Ascending aorta (tissue), 2 donors: ENCODE data around the gene GALNT12. TPM values are rescaled to one million over a fixed set of nuclear protein-coding genes. Genes with fewer than 3 reads are reported as not detected.
A peak's percentile ranks its signal among the peaks of the same experiment; 100 is the strongest.

ENCODE experiments used
- DNase-seq, 2 donors: peaks; one replicate each; pipeline ENCODE4 v3.0.0-alpha.2; 2019; ENCODE audit warnings: low spot score in 2 of 2
- H3K27ac ChIP-seq, 2 donors: fragments of 200-600 bp; sonication (generic); one replicate each; pipeline ENCODE4 v1.5.1; 2016 to 2017; ENCODE audit warnings: mild to moderate bottlenecking in 1 of 2
- H3K27me3 ChIP-seq: fragments of 200-600 bp; sonication (generic); one replicate; pipeline ENCODE4 v1.5.1; 2017
- H3K36me3 ChIP-seq, 2 donors: fragments of 200-600 bp; sonication (generic); one replicate each; pipeline ENCODE4 v1.5.1; 2016
- H3K4me1 ChIP-seq, 2 donors: fragments of 200-600 bp; sonication (generic); one replicate each; pipeline ENCODE4 v1.5.1; 2016 to 2017; ENCODE audit warnings: mild to moderate bottlenecking in 1 of 2
- H3K4me3 ChIP-seq, 2 donors: fragments of 200-600 bp; sonication (generic); one replicate each; pipeline ENCODE4 v1.5.1; 2016 to 2017; ENCODE audit warnings: mild to moderate bottlenecking in 1 of 2
- H3K9me3 ChIP-seq, 2 donors: fragments of 200-600 bp; sonication (generic); one replicate each; pipeline ENCODE4 v1.5.1; 2016
- CTCF ChIP-seq, 3 experiments: fragments of 200-600 bp in 2 of 3; fragments of 450-650 bp in 1 of 3; sonication (generic) in 2 of 3; IDR thresholded peaks; one replicate each; pipeline ENCODE4 v1.5.1; 2016 to 2019; ENCODE audit warnings: antibody characterized with exemption in 3 of 3, mild to moderate bottlenecking in 1 of 3, moderate library complexity in 1 of 3
- intact Hi-C: fragments of 100-400 bp; cut with DNase I; formaldehyde crosslinking; loops from one replicate; pipeline ENCODE4 v1.15.1; 2023
- total RNA-seq: library from RNA; depleted of rRNA; stranded (reverse); fragments of >200 nt; gene quantifications from one replicate; pipeline ENCODE4 v1.1.0, GENCODE V29; 2016

GALNT12 gene
- total RNA-seq, 1 donor from 2014 or later, result 0.53 TPM

DNA sequence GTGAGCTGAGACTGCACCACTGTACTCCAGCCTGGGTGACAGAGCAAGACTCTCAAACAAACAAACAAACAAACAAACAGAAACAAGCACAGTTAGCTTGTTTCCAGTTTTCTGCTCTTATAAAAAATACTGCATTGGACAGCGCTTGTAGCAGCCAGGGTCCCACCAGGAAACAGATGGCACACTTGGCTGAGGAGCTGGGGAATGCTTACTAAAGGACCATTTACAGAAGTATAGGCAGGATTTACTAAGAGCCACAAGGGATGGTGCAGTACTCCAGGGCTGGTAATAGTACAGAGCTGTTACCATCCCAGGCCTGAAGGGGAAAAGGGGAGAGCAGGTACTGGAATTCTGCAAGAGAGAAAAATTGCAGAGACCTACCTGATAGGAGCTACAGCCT, 5.9 kb upstream of the GALNT12 start:
- H3K4me1 ChIP-seq, result no peaks in the 10 kb centered on the region

GRCh38 chr9:98801969-98802371, 5.5 kb upstream of the GALNT12 start:
- intact Hi-C loops, result no loop called here
- H3K9me3 ChIP-seq, result no peaks in the 10 kb centered on the region

More for the DNA sequence above, 5.9 kb upstream of the GALNT12 start:
- no peaks in the 10 kb centered on the region for H3K36me3 ChIP-seq
- no peak overlapping the region for H3K27ac ChIP-seq
- H3K9me3 ChIP-seq, result no peaks in the 10 kb centered on the region
- no peak overlapping the region for H3K4me3 ChIP-seq
- DNase-seq, result no peak
- intact Hi-C loops, result no loop called here
- no peak for TF ChIP-seq CTCF (IDR thresholded peaks at IDR 0.05)
- H3K27me3 ChIP-seq, result no peaks in the 10 kb centered on the region

GRCh38 chr9:98804083-98804482, 3.4 kb upstream of the GALNT12 start:
- Histone ChIP-seq H3K27me3 (no peaks in the 10 kb centered on the region), H3K27ac (no peak overlapping the region), H3K36me3 (no peaks in the 10 kb centered on the region), H3K4me3 (no peak overlapping the region), H3K9me3 (no peaks in the 10 kb centered on the region), H3K4me1 (peaks cover 0 to 9% of the 10 kb centered on the region in 2 donors)
- TF ChIP-seq CTCF (IDR thresholded peaks at IDR 0.05), result no peak
- no peak for DNase-seq
- intact Hi-C loops, result no loop called here

More at GRCh38 chr9:98801969-98802371, 5.5 kb upstream of the GALNT12 start:
- H3K36me3 ChIP-seq, result no peaks in the 10 kb centered on the region
- no peak for TF ChIP-seq CTCF (IDR thresholded peaks at IDR 0.05)
- no peak overlapping the region for H3K27ac ChIP-seq
- no peak for DNase-seq
- H3K4me1 ChIP-seq, result no peaks in the 10 kb centered on the region
- no peak overlapping the region for H3K4me3 ChIP-seq
- H3K27me3 ChIP-seq, result no peaks in the 10 kb centered on the region

DNA sequence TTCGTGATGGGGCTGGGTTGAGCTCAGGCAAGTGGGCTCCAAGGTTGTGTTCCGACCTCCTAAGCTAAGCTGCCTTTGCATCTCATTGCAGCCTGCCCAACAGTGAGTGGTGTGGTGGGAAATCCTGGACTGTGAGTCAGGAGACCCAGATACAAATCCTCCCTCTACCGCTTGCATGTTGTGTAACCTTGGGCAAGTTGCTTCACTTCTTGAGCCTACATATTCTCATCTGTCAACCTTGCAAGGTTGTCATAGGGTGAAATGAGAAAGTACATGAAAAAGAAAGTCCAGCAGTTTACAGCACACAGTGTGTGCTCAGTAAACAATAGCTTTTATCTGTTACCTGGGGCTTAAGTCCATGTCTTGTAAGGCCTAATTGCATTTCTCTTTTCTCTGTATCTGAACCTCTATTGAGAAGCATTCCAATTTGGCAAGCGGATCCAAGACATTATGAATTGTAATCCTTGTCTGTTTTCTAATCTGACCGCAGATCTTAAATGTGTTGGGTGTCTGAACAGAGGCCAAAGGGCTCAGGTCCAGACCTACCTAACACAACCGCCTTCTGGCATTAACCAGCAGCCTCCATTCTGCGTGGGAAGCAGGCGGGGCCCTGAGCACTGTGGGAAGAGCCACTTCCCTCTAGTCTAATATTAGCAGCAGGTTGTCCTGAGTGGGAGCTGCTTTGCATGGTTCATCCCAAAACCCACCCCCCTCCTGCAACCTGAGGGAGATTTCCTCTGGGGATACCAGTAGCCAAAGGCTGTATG, 1.8 kb upstream of the GALNT12 start:
- Histone ChIP-seq H3K27ac (peak overlapping the region; percentile 30 to 64), H3K36me3 (no peaks in the 10 kb centered on the region), H3K4me3 (no peak overlapping the region), H3K4me1 (peaks cover 0 to 9% of the 10 kb centered on the region in 2 donors), H3K27me3 (no peaks in the 10 kb centered on the region), H3K9me3 (no peaks in the 10 kb centered on the region)
- intact Hi-C loops, result no loop called here
- no peak for DNase-seq
- TF ChIP-seq CTCF (IDR thresholded peaks at IDR 0.05), result no peak

DNA sequence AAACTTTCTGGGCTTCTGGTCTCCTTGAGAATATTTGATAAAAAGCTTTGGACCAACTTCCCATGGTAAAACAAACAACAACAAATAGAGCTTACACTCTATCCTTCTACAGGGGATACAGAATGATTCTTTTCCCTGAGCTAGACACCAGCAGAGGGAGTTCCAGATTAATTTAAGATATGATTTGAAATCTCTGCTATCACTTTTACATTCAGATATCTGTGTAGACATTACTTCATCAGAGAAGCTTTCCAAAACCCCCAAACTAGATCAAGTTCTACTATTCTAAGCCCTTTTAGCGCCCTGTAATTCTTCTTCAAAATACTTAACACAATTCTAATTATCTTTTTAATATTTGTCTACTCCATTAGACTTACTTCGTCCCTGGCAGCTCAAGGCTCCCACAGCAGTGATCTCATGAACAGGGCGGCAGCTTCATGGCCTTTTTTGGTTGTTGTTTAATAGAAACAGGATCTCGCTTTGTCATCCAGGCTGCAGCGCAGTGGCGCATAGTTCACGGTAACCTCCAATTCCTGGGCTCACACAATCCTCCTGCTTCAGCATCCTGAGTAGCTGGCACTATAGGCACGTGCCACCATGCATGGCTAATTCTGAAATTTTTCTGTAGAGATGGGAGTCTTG, 955 bp upstream of the GALNT12 start:
- Histone ChIP-seq H3K27ac (peak overlapping the region; percentile 30 to 64), H3K4me3 (peak overlapping the region in 1 of 2 donors; percentile 82)
- no peak for DNase-seq

More for the DNA sequence above, 955 bp upstream of the GALNT12 start:
- peaks cover 0 to 9% of the 10 kb centered on the region in 2 donors for H3K4me1 ChIP-seq
- H3K27me3 ChIP-seq, result no peaks in the 10 kb centered on the region
- no peaks in the 10 kb centered on the region for H3K36me3 ChIP-seq
- intact Hi-C loops, result no loop called here
- TF ChIP-seq CTCF (IDR thresholded peaks at IDR 0.05), result peak in 1 of 3 experiments; percentile 19
- H3K9me3 ChIP-seq, result no peaks in the 10 kb centered on the region
